Mesendoderm (in vitro differentiated cells): ENCODE results near the gene CASP9.
"Not testable (repeated sequence)": the region's sequence is repeated elsewhere in the genome, so short reads cannot be mapped to it uniquely, and the experiment has no call there.

Experiments used
- DNase-seq: peaks from one replicate; pipeline ENCODE4 v3.0.0; 2013
- H2AK5ac ChIP-seq: 2 replicates; pipeline ENCODE4 v1.6.1; 2013; ENCODE audit warnings: low read length, inconsistent platforms
- H2BK120ac ChIP-seq: 2 replicates; pipeline ENCODE4 v1.6.1; 2013; ENCODE audit warnings: low read depth, mild to moderate bottlenecking, low read length, moderate library complexity, mixed read lengths
- H2BK15ac ChIP-seq: replicated peaks from 2 replicates; pipeline ENCODE4 v1.6.1; 2013; ENCODE audit warnings: low read depth, mild to moderate bottlenecking, moderate library complexity
- H2BK5ac ChIP-seq: 2 replicates; pipeline ENCODE4 v1.6.1; 2013; ENCODE audit warnings: low read length, inconsistent platforms
- H3K18ac ChIP-seq: 2 replicates; pipeline ENCODE4 v1.6.1; 2013; ENCODE audit warnings: mild to moderate bottlenecking, low read length, mixed read lengths
- H3K23ac ChIP-seq: one replicate; pipeline ENCODE4 v1.6.1; 2013; ENCODE audit warnings: low read length
- H3K27ac ChIP-seq: 2 replicates; pipeline ENCODE4 v1.5.1; 2013; ENCODE audit warnings: low read depth, mild to moderate bottlenecking, inconsistent platforms, low read length, moderate library complexity
- H3K27me3 ChIP-seq: 2 replicates; pipeline ENCODE4 v1.6.1; 2013; ENCODE audit warnings: low read length, control low read depth, mild to moderate bottlenecking, inconsistent platforms; ENCODE audit not compliant: insufficient read depth, poor library complexity
- H3K36me3 ChIP-seq: 2 replicates; pipeline ENCODE4 v1.6.1; 2013; ENCODE audit warnings: low read length, inconsistent platforms; ENCODE audit not compliant: control insufficient read depth, insufficient read depth
- H3K4ac ChIP-seq: one replicate; pipeline ENCODE4 v1.6.1; 2013; ENCODE audit warnings: low read depth, mild to moderate bottlenecking, low read length, moderate library complexity
- H3K4me1 ChIP-seq: 2 replicates; pipeline ENCODE4 v1.6.1; 2013; ENCODE audit warnings: low read depth, low read length, inconsistent platforms; ENCODE audit not compliant: control insufficient read depth
- H3K4me2 ChIP-seq: 2 replicates; pipeline ENCODE4 v1.6.1; 2013; ENCODE audit warnings: low read length
- H3K4me3 ChIP-seq: 2 replicates; pipeline ENCODE4 v1.5.1; 2013; ENCODE audit warnings: mild to moderate bottlenecking, low read length
- H3K56ac ChIP-seq: one replicate; pipeline ENCODE4 v1.6.1; 2013; ENCODE audit warnings: low read length
- H3K79me1 ChIP-seq: 2 replicates; pipeline ENCODE4 v1.6.1; 2013; ENCODE audit warnings: low read length, inconsistent platforms
- H3K79me2 ChIP-seq: 2 replicates; pipeline ENCODE4 v1.6.1; 2013; ENCODE audit warnings: mild to moderate bottlenecking, low read length; ENCODE audit not compliant: control insufficient read depth, insufficient read depth
- H3K9ac ChIP-seq: 2 replicates; pipeline ENCODE4 v1.6.1; 2013; ENCODE audit warnings: low read length, inconsistent platforms
- H4K5ac ChIP-seq: one replicate; pipeline ENCODE4 v1.6.1; 2013; ENCODE audit warnings: low read length
- H4K8ac ChIP-seq: one replicate; pipeline ENCODE4 v1.6.1; 2013; ENCODE audit warnings: low read depth, mild to moderate bottlenecking, control low read depth, low read length, moderate library complexity
- WGBS: extraction: QIAGEN DNeasy Blood & Tissue Kit; methylation state at CpG from one replicate; pipeline ENCODE4 v1.1.7; 2013; ENCODE audit warnings: low lambda C conversion rate, missing lambda C conversion rate; ENCODE audit not compliant: insufficient coverage; ENCODE audit errors: extremely low coverage; 5-methylcytosine and 5-hydroxymethylcytosine counted together

CASP9 gene

GRCh38 chr1:15491010-15491409 lies 33.0 kb downstream of the CASP9 start:
- not testable (repeated sequence) for H3K79me1 ChIP-seq, H3K4ac ChIP-seq, H2BK15ac ChIP-seq, H4K5ac ChIP-seq, H3K36me3 ChIP-seq, H3K18ac ChIP-seq, H3K9ac ChIP-seq, H2BK120ac ChIP-seq, H2BK5ac ChIP-seq, H2AK5ac ChIP-seq, H3K23ac ChIP-seq, H3K27me3 ChIP-seq, H3K79me2 ChIP-seq, H3K4me2 ChIP-seq, DNase-seq, H3K4me1 ChIP-seq, H3K27ac ChIP-seq, H3K4me3 ChIP-seq, H3K56ac ChIP-seq, H4K8ac ChIP-seq
- no CpG with 5 or more reads among the region's 4 CpGs for WGBS

- Histone ChIP-seq H2BK15ac (no peak overlapping the region), H4K8ac (no peak overlapping the region), H4K5ac (no peak overlapping the region), H3K27ac (no peak overlapping the region), H3K27me3 (no peaks in the 10 kb centered on the region), H3K18ac (no peak overlapping the region), H3K36me3 (peaks cover 2% of the 10 kb centered on the region), H3K23ac (no peak overlapping the region), H3K9ac (no peak overlapping the region), H3K4me2 (no peak overlapping the region), H2AK5ac (no peak overlapping the region), H3K4ac (no peak overlapping the region), H3K4me3 (no peak overlapping the region), H3K79me1 (no peaks in the 10 kb centered on the region), H3K79me2 (no peaks in the 10 kb centered on the region), H2BK5ac (no peak overlapping the region), H2BK120ac (no peak overlapping the region), H3K4me1 (no peaks in the 10 kb centered on the region), H3K56ac (no peak overlapping the region)
- DNase-seq, result no peak
- WGBS, result no CpG with 5 or more reads among the region's 13 CpGs
Observed at GRCh38 chr1:15489052-15489736, 34.8 kb downstream of the CASP9 start.

GRCh38 chr1:15488371-15488770 lies 35.6 kb downstream of the CASP9 start:
- Histone ChIP-seq H3K79me1 (no peaks in the 10 kb centered on the region), H3K4ac (no peak overlapping the region), H3K27ac (no peak overlapping the region), H3K56ac (no peak overlapping the region), H3K27me3 (no peaks in the 10 kb centered on the region), H2AK5ac (no peak overlapping the region), H3K79me2 (no peaks in the 10 kb centered on the region), H3K4me2 (no peak overlapping the region), H3K18ac (no peak overlapping the region), H3K4me1 (no peaks in the 10 kb centered on the region), H4K5ac (no peak overlapping the region), H3K4me3 (no peak overlapping the region), H2BK120ac (no peak overlapping the region), H2BK5ac (no peak overlapping the region), H3K23ac (no peak overlapping the region), H4K8ac (no peak overlapping the region), H3K36me3 (peaks cover 2% of the 10 kb centered on the region), H3K9ac (no peak overlapping the region), H2BK15ac (no peak overlapping the region)
- DNase-seq, result no peak
- WGBS, result no CpG with 5 or more reads among the region's 3 CpGs

- not testable (repeated sequence) for DNase-seq
Observed at GRCh38 chr1:15486844-15487610, 37.0 kb downstream of the CASP9 start.

DNA sequence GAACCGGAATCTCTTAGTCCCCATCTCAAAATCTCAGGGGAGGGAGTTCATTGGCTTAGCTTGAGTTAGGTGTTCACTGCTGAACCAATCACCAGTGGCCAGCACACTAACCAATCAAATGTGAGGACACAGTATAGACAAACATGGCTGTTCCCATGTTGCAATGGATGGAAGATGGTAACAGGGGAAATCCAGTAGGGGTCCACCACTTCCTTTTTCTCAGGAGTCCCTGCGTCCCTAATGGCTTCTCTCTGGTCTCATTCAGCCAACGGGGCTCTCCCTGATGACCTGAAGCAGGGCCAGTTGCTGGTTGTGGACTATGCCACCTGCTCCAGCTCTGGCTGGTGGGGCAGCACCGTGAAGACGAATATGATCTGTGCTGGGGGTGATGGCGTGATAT lies 38.4 kb downstream of the CASP9 start:
- H2BK120ac ChIP-seq, result no peak overlapping the region
- no peak overlapping the region for H2BK5ac ChIP-seq
- no peaks in the 10 kb centered on the region for H3K27me3 ChIP-seq
- H2BK15ac ChIP-seq, result no peak overlapping the region
- H3K4ac ChIP-seq, result no peak overlapping the region
- DNase-seq, result no peak
- H3K56ac ChIP-seq, result no peak overlapping the region
- no peaks in the 10 kb centered on the region for H3K36me3 ChIP-seq
- no peak overlapping the region for H3K4me3 ChIP-seq
- no peak overlapping the region for H4K8ac ChIP-seq
- no peak overlapping the region for H2AK5ac ChIP-seq
- no peak overlapping the region for H3K9ac ChIP-seq
- H4K5ac ChIP-seq, result no peak overlapping the region
- no peak overlapping the region for H3K18ac ChIP-seq
- no CpG with 5 or more reads among the region's 6 CpGs for WGBS
- H3K4me2 ChIP-seq, result no peak overlapping the region
- no peaks in the 10 kb centered on the region for H3K79me1 ChIP-seq
- H3K23ac ChIP-seq, result no peak overlapping the region
- no peak overlapping the region for H3K27ac ChIP-seq
- H3K4me1 ChIP-seq, result no peaks in the 10 kb centered on the region
- H3K79me2 ChIP-seq, result no peaks in the 10 kb centered on the region

More at GRCh38 chr1:15486844-15487610, 37.0 kb downstream of the CASP9 start:
- not testable (repeated sequence) for H3K4me2 ChIP-seq, H3K36me3 ChIP-seq, H2BK5ac ChIP-seq, H3K4me1 ChIP-seq, H3K79me2 ChIP-seq, H2BK120ac ChIP-seq, H3K27me3 ChIP-seq, H3K23ac ChIP-seq, H3K79me1 ChIP-seq, H3K27ac ChIP-seq, H3K18ac ChIP-seq, H4K8ac ChIP-seq, H3K9ac ChIP-seq, H3K56ac ChIP-seq, H4K5ac ChIP-seq, H3K4ac ChIP-seq, H2AK5ac ChIP-seq, H3K4me3 ChIP-seq, H2BK15ac ChIP-seq
- no CpG with 5 or more reads among the region's 17 CpGs for WGBS
